Measurements from ENCODE around the gene SLC40A1. TPM values are rescaled to one million over a fixed set of nuclear protein-coding genes. Genes with fewer than 3 reads are reported as not detected.

Gene SLC40A1
- total and polyA plus RNA-seq, 10 of the 15 experiments (the other 5 are each of a cell fraction or from before 2014, with no cell fraction given) = 0.01 to 0.38 (median 0.08) TPM; not detected in 7

DNA sequence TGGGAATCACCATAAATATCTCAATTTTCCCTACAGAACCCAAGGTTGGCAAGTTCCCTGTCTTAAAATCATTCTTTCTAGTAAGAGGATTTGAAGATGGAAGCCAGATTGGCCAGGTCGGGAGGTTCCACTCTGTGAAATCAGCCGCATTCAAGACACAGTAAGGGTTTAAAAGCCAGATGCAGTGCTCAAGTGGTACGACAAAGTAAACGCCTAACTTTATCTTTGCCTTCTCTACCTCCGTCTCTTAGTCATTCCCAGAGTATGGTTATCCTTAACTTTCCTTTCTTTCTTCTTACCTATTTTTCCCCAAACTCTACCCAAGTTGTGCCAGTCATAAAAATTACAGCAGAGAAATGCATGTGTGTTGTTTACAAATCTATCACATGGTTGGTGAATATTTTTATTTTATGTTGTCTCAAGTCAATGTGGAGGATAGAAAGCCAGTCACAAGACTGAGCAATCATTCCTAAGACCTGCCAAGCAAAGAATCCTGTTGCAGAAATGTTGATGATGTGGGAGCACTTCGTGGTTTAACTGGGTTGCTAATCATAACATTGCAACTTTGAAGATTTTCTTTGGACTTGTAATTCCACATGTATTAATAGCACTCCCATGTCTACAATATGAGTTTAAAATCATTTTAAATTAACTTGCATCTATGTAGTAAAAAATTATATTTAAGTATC lies 62.6 kb downstream of the SLC40A1 start (continued):
- no peak for TF ChIP-seq BHLHE40 (IDR thresholded peaks at IDR 0.05; ENCODE audit: borderline replicate concordance in 1 of 2, low read depth in 2 of 2, low read length in 1 of 2)
- no peak for TF ChIP-seq SRF (IDR thresholded peaks at IDR 0.05; ENCODE audit: low read depth in 2 of 2, low read length in 2 of 2)
- TF ChIP-seq, protein P1, sequence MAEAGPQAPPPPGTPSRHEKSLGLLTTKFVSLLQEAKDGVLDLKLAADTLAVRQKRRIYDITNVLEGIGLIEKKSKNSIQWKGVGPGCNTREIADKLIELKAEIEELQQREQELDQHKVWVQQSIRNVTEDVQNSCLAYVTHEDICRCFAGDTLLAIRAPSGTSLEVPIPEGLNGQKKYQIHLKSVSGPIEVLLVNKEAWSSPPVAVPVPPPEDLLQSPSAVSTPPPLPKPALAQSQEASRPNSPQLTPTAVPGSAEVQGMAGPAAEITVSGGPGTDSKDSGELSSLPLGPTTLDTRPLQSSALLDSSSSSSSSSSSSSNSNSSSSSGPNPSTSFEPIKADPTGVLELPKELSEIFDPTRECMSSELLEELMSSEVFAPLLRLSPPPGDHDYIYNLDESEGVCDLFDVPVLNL (IDR thresholded peaks at IDR 0.05; ENCODE audit: low read depth, low read length) = no peak
- TF ChIP-seq RCOR1 (conservative IDR thresholded peaks at IDR 0.05; ENCODE audit: low read depth, low read length) = no peak
- no peak for TF ChIP-seq NBN (IDR thresholded peaks at IDR 0.05)
- no peak for TF ChIP-seq ZNF384 (IDR thresholded peaks at IDR 0.05; ENCODE audit: borderline replicate concordance, low read depth, low read length)
- TF ChIP-seq TAF1 (IDR thresholded peaks at IDR 0.05; ENCODE audit: borderline replicate concordance, low read depth, low read length) = no peak

DNA sequence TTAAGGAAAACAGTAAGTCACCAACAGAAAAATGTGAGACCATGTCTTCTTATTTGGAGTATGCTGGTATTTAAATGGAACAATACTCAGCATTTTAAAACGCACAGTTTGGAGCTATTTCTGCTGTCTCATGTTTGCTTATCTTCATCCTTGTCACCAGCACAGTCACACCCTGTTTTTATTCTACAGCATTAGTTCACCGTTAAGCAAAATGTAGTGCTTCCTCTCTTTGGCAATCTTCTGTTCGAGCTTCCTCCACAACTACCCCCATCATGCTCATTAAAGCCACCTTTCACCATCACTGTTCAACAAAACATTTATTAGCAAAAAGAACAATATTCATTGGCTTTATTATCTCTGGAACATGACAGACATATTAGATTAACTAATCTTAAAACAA lies 64.0 kb downstream of the SLC40A1 start:
- Histone ChIP-seq H3K27ac (ENCODE audit: control insufficient read depth, insufficient read depth) (no peak overlapping the region), H3K4me3 (no peak overlapping the region), H3K9ac (ENCODE audit: control insufficient read depth, insufficient read depth, low read length) (no peak overlapping the region), H3K9me3 (replicated peaks; ENCODE audit: control insufficient read depth, insufficient read depth, low read length) (no peaks in the 10 kb centered on the region), H3K79me2 (ENCODE audit: control insufficient read depth, insufficient read depth, low read length) (no peaks in the 10 kb centered on the region), H3K27me3 (replicated peaks in 1 of 2; ENCODE audit: control insufficient read depth in 2 of 2, insufficient read depth in 2 of 2, low read length in 1 of 2) (no peaks in the 10 kb centered on the region; a peak in 1 of 4 replicates), H3K36me3 (ENCODE audit: control insufficient read depth in 2 of 2, insufficient read depth in 2 of 2, low read length in 1 of 2) (no peaks in the 10 kb centered on the region), H2AFZ (ENCODE audit: control insufficient read depth, low read depth, low read length) (no peak overlapping the region), H3K4me1 (ENCODE audit: control insufficient read depth, insufficient read depth, low read length) (no peaks in the 10 kb centered on the region), H3K4me2 (ENCODE audit: control insufficient read depth, insufficient read depth) (no peak overlapping the region), H4K20me1 (ENCODE audit: control insufficient read depth, insufficient read depth) (no peaks in the 10 kb centered on the region)
- no peak for DNase-seq (ENCODE audit: low read depth, low spot score)
- CTCF ChIA-PET = no interaction called here
- no peak for ATAC-seq
- no TSS peak for BruUV-seq (replicated peaks)
- TF ChIP-seq, protein P2, sequence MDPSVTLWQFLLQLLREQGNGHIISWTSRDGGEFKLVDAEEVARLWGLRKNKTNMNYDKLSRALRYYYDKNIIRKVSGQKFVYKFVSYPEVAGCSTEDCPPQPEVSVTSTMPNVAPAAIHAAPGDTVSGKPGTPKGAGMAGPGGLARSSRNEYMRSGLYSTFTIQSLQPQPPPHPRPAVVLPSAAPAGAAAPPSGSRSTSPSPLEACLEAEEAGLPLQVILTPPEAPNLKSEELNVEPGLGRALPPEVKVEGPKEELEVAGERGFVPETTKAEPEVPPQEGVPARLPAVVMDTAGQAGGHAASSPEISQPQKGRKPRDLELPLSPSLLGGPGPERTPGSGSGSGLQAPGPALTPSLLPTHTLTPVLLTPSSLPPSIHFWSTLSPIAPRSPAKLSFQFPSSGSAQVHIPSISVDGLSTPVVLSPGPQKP (IDR thresholded peaks at IDR 0.05; ENCODE audit: low read depth, low read length) = no peak
- TF ChIP-seq TCF12 (IDR thresholded peaks at IDR 0.05; ENCODE audit: low read depth, low read length) = no peak
- no peak for TF ChIP-seq TAF1 (IDR thresholded peaks at IDR 0.05; ENCODE audit: borderline replicate concordance, low read depth, low read length)
- no peak for TF ChIP-seq RELA (IDR thresholded peaks at IDR 0.05; ENCODE audit: borderline replicate concordance, partially characterized antibody)
- TF ChIP-seq EZH2 (IDR thresholded peaks at IDR 0.05; ENCODE audit: borderline replicate concordance, control insufficient read depth, low read depth, low read length) = no peak
- no peak for TF ChIP-seq GABPA (IDR thresholded peaks at IDR 0.05; ENCODE audit: low read depth)
- TF ChIP-seq MYC (IDR thresholded peaks at IDR 0.05; ENCODE audit: insufficient read depth, insufficient read length, insufficient replicate concordance, low read length, severe bottlenecking) = no peak
- TF ChIP-seq YY1 (IDR thresholded peaks at IDR 0.05; ENCODE audit: low read depth, low read length) = no peak
- no peak for TF ChIP-seq CBX3 (IDR thresholded peaks at IDR 0.05; ENCODE audit: borderline replicate concordance, low read depth)
- TF ChIP-seq DPF2 (IDR thresholded peaks at IDR 0.05) = no peak
- TF ChIP-seq, protein P3, sequence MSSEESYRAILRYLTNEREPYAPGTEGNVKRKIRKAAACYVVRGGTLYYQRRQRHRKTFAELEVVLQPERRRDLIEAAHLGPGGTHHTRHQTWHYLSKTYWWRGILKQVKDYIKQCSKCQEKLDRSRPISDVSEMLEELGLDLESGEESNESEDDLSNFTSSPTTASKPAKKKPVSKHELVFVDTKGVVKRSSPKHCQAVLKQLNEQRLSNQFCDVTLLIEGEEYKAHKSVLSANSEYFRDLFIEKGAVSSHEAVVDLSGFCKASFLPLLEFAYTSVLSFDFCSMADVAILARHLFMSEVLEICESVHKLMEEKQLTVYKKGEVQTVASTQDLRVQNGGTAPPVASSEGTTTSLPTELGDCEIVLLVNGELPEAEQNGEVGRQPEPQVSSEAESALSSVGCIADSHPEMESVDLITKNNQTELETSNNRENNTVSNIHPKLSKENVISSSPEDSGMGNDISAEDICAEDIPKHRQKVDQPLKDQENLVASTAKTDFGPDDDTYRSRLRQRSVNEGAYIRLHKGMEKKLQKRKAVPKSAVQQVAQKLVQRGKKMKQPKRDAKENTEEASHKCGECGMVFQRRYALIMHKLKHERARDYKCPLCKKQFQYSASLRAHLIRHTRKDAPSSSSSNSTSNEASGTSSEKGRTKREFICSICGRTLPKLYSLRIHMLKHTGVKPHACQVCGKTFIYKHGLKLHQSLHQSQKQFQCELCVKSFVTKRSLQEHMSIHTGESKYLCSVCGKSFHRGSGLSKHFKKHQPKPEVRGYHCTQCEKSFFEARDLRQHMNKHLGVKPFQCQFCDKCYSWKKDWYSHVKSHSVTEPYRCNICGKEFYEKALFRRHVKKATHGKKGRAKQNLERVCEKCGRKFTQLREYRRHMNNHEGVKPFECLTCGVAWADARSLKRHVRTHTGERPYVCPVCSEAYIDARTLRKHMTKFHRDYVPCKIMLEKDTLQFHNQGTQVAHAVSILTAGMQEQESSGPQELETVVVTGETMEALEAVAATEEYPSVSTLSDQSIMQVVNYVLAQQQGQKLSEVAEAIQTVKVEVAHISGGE (CRISPR knock-in tag; IDR thresholded peaks at IDR 0.05) = no peak
- POLR2A ChIA-PET = no interaction called here
- RAD21 ChIA-PET (ENCODE audit: unreplicated experiment) = no interaction called here
- SMC1A ChIA-PET (ENCODE audit: uncharacterized antibody, unreplicated experiment) = no interaction called here
- in situ Hi-C loops (cut with MboI) = no loop called here
- WGBS (ENCODE audit: insufficient coverage, insufficient replicate concordance, low lambda C conversion rate, missing lambda C conversion rate) = 0% methylated on average over 3 of the region's 3 CpGs
- no peak for FAIRE-seq
- intact Hi-C loops (cut with micrococcal nuclease; ENCODE audit: unreplicated experiment) = no loop called here

Measured in GM12878 (cell line).